Smooth muscle cell (in vitro differentiated cells): ENCODE results near the gene PLK3. TPM values are rescaled to one million over a fixed set of nuclear protein-coding genes. Genes with fewer than 3 reads are reported as not detected.

Source experiments
- DNase-seq: peaks from one replicate; lab custom pipeline; 2025; ENCODE audit not compliant: unreplicated experiment; lab: John Stamatoyannopoulos, UW
- H2AFZ ChIP-seq: fragments of 200-600 bp; sonication (generic); 2 replicates; pipeline ENCODE4 v1.6.0; 2016; ENCODE audit warnings: antibody characterized with exemption, low read depth, mild to moderate bottlenecking
- H3F3A ChIP-seq: fragments of 200-600 bp; sonication (generic); 2 replicates; pipeline ENCODE4 v1.6.0; 2017; ENCODE audit warnings: antibody characterized with exemption, low read depth
- H3K27ac ChIP-seq: fragments of 200-600 bp; sonication (generic); 2 replicates; pipeline ENCODE4 v1.5.1; 2016; ENCODE audit warnings: low read depth, mild to moderate bottlenecking
- H3K27me3 ChIP-seq: fragments of 200-600 bp; sonication (generic); 2 replicates; pipeline ENCODE4 v1.6.1; 2016; ENCODE audit warnings: low read depth, mild to moderate bottlenecking
- H3K36me3 ChIP-seq: fragments of 200-600 bp; sonication (generic); 2 replicates; pipeline ENCODE4 v1.5.1; 2016; ENCODE audit warnings: low read depth
- H3K4me1 ChIP-seq: fragments of 200-600 bp; sonication (generic); 2 replicates; pipeline ENCODE4 v1.5.1; 2016; ENCODE audit warnings: low read depth
- H3K4me2 ChIP-seq: fragments of 200-600 bp; sonication (generic); 2 replicates; pipeline ENCODE4 v1.6.0; 2016; ENCODE audit warnings: mild to moderate bottlenecking
- H3K4me3 ChIP-seq: fragments of 200-600 bp; sonication (generic); 2 replicates; pipeline ENCODE4 v1.5.1; 2016; ENCODE audit warnings: mild to moderate bottlenecking
- H3K79me2 ChIP-seq: fragments of 200-600 bp; sonication (generic); 2 replicates; pipeline ENCODE4 v1.6.0; 2016; ENCODE audit warnings: low read depth, mild to moderate bottlenecking
- H3K9ac ChIP-seq: fragments of 200-600 bp; sonication (generic); 2 replicates; pipeline ENCODE4 v1.6.0; 2016; ENCODE audit warnings: low read depth
- H3K9me3 ChIP-seq: fragments of 200-600 bp; sonication (generic); replicated peaks from 2 replicates; pipeline ENCODE4 v1.5.1; 2016; ENCODE audit warnings: low read depth
- H4K20me1 ChIP-seq: fragments of 200-600 bp; sonication (generic); 2 replicates; pipeline ENCODE4 v1.6.0; 2016; ENCODE audit warnings: low read depth
- WGBS: methylation state at CpG from one replicate; pipeline ENCODE4 v1.1.7; 2016; ENCODE audit warnings: low lambda C conversion rate; 5-methylcytosine and 5-hydroxymethylcytosine counted together
- polyA plus RNA-seq: library from polyadenylated mRNA; unstranded; fragments of >200 nt; fragmentation: Nextera tagmentation; extraction: Ambion mirVana; gene quantifications from 2 replicates; pipeline ENCODE4 v1.2.1, GENCODE V29; 2016
- total RNA-seq: library from RNA; depleted of rRNA; stranded (reverse); fragments of >200 nt; gene quantifications from 2 replicates; pipeline ENCODE4 v1.2.3, GENCODE V29; 2014
- TF ChIP-seq, protein P1 (sequence below): fragments of 200-600 bp; sonication (generic); IDR thresholded peaks from 2 replicates; pipeline ENCODE4 v1.5.1; 2017; ENCODE audit warnings: borderline replicate concordance, mild to moderate bottlenecking, antibody characterized with exemption; ENCODE audit not compliant: insufficient read depth, poor library complexity, severe bottlenecking

PLK3 gene
- total and polyA plus RNA-seq, 2 experiments from 2014 or later = 39.7 to 42.0 TPM

DNA sequence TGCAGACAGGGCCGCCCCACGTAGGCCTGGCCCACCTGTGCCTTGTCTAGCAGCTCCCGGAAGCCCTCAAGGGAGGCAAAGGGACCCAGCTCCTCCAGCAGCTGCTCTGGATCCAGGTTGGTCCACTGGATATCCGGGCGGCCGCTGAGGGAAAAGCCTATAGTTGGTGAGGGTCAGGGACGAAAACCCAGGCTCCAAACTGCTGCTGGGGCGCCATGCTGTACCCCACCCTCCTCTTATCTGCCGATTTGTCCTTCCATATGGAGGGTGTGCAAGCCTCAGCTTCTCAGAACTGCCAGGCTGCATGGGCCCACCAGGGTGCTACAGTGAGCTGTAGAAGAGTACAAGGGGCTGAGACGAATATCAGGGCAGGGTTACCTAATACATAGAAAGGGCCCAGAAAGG, 30.7 kb downstream of the PLK3 start:
- no peak overlapping the region for H3K4me2 ChIP-seq
- no peak overlapping the region for H3K4me3 ChIP-seq
- H3K4me1 ChIP-seq = no peaks in the 10 kb centered on the region
- no peaks in the 10 kb centered on the region for H4K20me1 ChIP-seq
- H3F3A ChIP-seq = no peaks in the 10 kb centered on the region
- H3K9ac ChIP-seq = no peak overlapping the region
- no peak for DNase-seq
- no peaks in the 10 kb centered on the region for H3K36me3 ChIP-seq
- no peak overlapping the region for H3K27ac ChIP-seq
- TF ChIP-seq, protein P1, sequence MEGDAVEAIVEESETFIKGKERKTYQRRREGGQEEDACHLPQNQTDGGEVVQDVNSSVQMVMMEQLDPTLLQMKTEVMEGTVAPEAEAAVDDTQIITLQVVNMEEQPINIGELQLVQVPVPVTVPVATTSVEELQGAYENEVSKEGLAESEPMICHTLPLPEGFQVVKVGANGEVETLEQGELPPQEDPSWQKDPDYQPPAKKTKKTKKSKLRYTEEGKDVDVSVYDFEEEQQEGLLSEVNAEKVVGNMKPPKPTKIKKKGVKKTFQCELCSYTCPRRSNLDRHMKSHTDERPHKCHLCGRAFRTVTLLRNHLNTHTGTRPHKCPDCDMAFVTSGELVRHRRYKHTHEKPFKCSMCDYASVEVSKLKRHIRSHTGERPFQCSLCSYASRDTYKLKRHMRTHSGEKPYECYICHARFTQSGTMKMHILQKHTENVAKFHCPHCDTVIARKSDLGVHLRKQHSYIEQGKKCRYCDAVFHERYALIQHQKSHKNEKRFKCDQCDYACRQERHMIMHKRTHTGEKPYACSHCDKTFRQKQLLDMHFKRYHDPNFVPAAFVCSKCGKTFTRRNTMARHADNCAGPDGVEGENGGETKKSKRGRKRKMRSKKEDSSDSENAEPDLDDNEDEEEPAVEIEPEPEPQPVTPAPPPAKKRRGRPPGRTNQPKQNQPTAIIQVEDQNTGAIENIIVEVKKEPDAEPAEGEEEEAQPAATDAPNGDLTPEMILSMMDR = no peak
- WGBS = 94% methylated on average over 10 of the region's 10 CpGs
- no peaks in the 10 kb centered on the region for H3K27me3 ChIP-seq
- no peak overlapping the region for H2AFZ ChIP-seq
- no peaks in the 10 kb centered on the region for H3K79me2 ChIP-seq
- no peaks in the 10 kb centered on the region for H3K9me3 ChIP-seq

DNA sequence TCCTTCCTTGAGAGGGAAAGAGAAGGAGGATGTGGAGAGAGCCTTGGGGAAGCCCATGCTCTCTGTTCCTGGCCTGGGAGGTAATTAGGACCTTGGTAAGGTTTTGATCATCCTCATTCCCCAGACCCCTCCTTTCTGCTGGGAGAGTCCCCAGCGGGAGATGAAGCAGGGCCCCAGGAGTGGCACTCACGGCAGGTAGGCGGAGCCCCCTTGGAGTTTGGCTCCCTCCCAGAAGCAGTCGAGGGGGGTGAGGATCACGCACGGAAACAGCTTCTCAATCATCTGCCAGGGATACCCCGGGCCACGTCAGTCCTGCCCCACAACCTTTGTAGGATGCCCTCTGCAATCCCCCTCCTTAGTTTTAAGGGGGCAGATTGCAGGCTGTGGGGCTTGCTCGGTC, 31.3 kb downstream of the PLK3 start:
- no peak overlapping the region for H3K9ac ChIP-seq
- H3K36me3 ChIP-seq = no peaks in the 10 kb centered on the region
- WGBS = 79% methylated on average over 9 of the region's 9 CpGs

DNA sequence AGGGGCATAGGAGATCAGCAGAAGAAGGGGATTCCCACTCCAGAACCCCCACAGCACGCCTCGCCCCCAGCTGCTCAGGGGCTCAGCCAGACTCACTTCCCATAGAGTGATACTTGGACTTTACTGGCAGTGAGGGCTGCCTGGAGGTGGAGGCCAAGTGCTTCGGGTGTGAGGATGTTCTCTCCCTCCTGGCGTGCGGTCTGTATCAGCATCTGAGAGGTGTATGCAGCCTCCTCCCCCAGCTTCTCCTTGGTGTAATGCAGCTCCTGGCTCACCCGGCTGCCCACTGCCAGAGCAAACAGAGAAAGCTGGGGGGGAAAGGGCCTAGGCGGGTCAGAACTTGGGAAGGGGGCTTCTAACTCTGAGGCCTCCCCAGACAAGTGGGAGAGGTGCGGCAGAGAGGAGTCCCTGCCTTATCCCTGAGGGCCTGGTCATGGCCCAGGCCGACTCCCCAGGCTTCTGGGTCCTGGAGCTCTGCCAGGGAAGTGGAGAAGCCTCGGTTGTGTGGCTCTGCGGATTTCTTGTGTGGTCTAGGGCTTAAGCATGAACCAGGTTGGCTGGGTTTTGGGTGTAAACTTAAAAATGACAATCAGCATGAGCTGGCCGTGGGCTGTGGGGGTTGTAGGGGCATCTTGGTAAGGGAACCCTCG, 32.0 kb downstream of the PLK3 start:
- Histone ChIP-seq H2AFZ (no peak overlapping the region), H3K36me3 (no peaks in the 10 kb centered on the region), H3F3A (no peaks in the 10 kb centered on the region), H3K4me3 (no peak overlapping the region), H3K9me3 (no peaks in the 10 kb centered on the region), H3K4me2 (no peak overlapping the region), H3K27me3 (no peaks in the 10 kb centered on the region), H3K9ac (no peak overlapping the region), H3K27ac (no peak overlapping the region), H4K20me1 (no peaks in the 10 kb centered on the region), H3K79me2 (no peaks in the 10 kb centered on the region), H3K4me1 (no peaks in the 10 kb centered on the region)
- 86% methylated on average over 13 of the region's 13 CpGs for WGBS
- no peak for DNase-seq
- TF ChIP-seq, protein P1 = no peak

More for the DNA sequence above, 31.3 kb downstream of the PLK3 start:
- no peak overlapping the region for H3K4me2 ChIP-seq
- DNase-seq = no peak
- H3F3A ChIP-seq = no peaks in the 10 kb centered on the region
- H3K4me3 ChIP-seq = no peak overlapping the region
- no peaks in the 10 kb centered on the region for H3K27me3 ChIP-seq
- TF ChIP-seq, protein P1 = no peak
- H3K27ac ChIP-seq = no peak overlapping the region
- H3K9me3 ChIP-seq = no peaks in the 10 kb centered on the region
- H4K20me1 ChIP-seq = no peaks in the 10 kb centered on the region
- no peak overlapping the region for H2AFZ ChIP-seq
- H3K79me2 ChIP-seq = no peaks in the 10 kb centered on the region
- no peaks in the 10 kb centered on the region for H3K4me1 ChIP-seq

DNA sequence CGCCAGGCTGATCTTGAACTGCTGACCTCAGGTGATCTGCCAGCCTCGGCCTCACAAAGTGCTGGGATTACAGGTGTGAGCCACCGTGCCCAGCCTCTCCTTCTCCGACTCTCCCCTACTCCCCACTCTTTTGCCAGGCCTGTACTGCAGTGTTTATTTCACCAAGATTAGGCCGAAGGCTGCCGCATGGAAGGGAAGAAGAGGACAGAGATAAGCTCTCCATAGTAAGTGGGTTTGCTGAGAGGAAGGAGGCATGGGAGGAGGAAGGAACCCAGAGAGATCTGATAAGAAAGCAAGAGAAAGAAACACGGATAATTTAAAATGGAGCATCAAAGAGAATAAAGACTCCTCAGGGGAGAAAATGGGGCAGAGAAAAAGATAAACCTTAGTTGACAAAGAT, 34.2 kb downstream of the PLK3 start:
- no peak for DNase-seq
- H3K4me2 ChIP-seq = no peak overlapping the region
- no peaks in the 10 kb centered on the region for H3K27me3 ChIP-seq
- 64% methylated on average over 7 of the region's 7 CpGs for WGBS
- H3K9ac ChIP-seq = no peak overlapping the region
- H3K4me3 ChIP-seq = no peak overlapping the region
- H3K27ac ChIP-seq = no peak overlapping the region
- H3K4me1 ChIP-seq = no peaks in the 10 kb centered on the region
- no peaks in the 10 kb centered on the region for H3K79me2 ChIP-seq
- TF ChIP-seq, protein P1 = no peak
- no peaks in the 10 kb centered on the region for H3K36me3 ChIP-seq
- no peaks in the 10 kb centered on the region for H3K9me3 ChIP-seq
- H2AFZ ChIP-seq = no peak overlapping the region
- no peaks in the 10 kb centered on the region for H4K20me1 ChIP-seq
- no peaks in the 10 kb centered on the region for H3F3A ChIP-seq
